ENCODE measurements around the gene FSTL4.

FSTL4 gene

GRCh38 chr5:133274597-133274935 is 337.8 kb downstream of the FSTL4 start:
- no peak for DNase-seq

GRCh38 chr5:133273661-133274596 is 338.4 kb downstream of the FSTL4 start:
- DNase-seq: no peak

GRCh38 chr5:133272345-133272744 is 340.0 kb downstream of the FSTL4 start:
- DNase-seq: no peak

GRCh38 chr5:133271606-133272005 is 340.7 kb downstream of the FSTL4 start:
- DNase-seq: no peak

- DNase-seq: no peak
These were observed 342.6 kb downstream of the FSTL4 start for GRCh38 chr5:133269691-133270090.

GRCh38 chr5:133267601-133268000 is 344.7 kb downstream of the FSTL4 start:
- no peak for DNase-seq

- no peak for DNase-seq
These were observed 345.4 kb downstream of the FSTL4 start for GRCh38 chr5:133266966-133267365.

GRCh38 chr5:133266527-133266878 is 345.8 kb downstream of the FSTL4 start:
- no peak for DNase-seq

- no peak for DNase-seq
These were observed 346.4 kb downstream of the FSTL4 start for GRCh38 chr5:133265720-133266526.

- no peak for DNase-seq
These were observed 347.1 kb downstream of the FSTL4 start for GRCh38 chr5:133265257-133265656.

GRCh38 chr5:133262690-133263089 is 349.7 kb downstream of the FSTL4 start:
- DNase-seq: no peak

GRCh38 chr5:133261993-133262392 is 350.3 kb downstream of the FSTL4 start:
- no peak for DNase-seq

GRCh38 chr5:133260715-133261114 is 351.6 kb downstream of the FSTL4 start:
- no peak for DNase-seq

GRCh38 chr5:133259199-133259997 is 352.9 kb downstream of the FSTL4 start:
- no peak for DNase-seq

- no peak for DNase-seq
These were observed 354.4 kb downstream of the FSTL4 start for GRCh38 chr5:133257977-133258376.

- DNase-seq: no peak
These were observed 356.1 kb downstream of the FSTL4 start for GRCh38 chr5:133256276-133256675.

- no peak for DNase-seq
These were observed 357.5 kb downstream of the FSTL4 start for GRCh38 chr5:133254803-133255202.

- DNase-seq: no peak
These were observed 358.7 kb downstream of the FSTL4 start for GRCh38 chr5:133253671-133254070.

GRCh38 chr5:133253070-133253469 is 359.3 kb downstream of the FSTL4 start:
- no peak for DNase-seq

GRCh38 chr5:133252133-133252480 is 360.2 kb downstream of the FSTL4 start:
- no peak for DNase-seq

GRCh38 chr5:133251296-133252132 is 360.8 kb downstream of the FSTL4 start:
- no peak for DNase-seq

GRCh38 chr5:133250527-133250926 is 361.8 kb downstream of the FSTL4 start:
- no peak for DNase-seq
